Cerebellar nuclear complex (tissue), 1 donor: ENCODE results near the gene MTG1.
A peak's percentile ranks its signal among the peaks of the same experiment; 100 is the strongest.

Source experiments
- DNase-seq, 2 experiments: peaks; one replicate each; lab custom pipeline; 2025; lab: John Stamatoyannopoulos, UW

The MTG1 gene

GRCh38 chr10:133394064-133394663, at the start of gene MTG1:
Gene MTG1 (plus strand): TSS chr10:133394157. CDS start chr10:133394221, 64 bp downstream.
- peak; percentile 38 to 68 for DNase-seq

- no peak for DNase-seq
Observed at GRCh38 chr10:133344236-133344635, 49.7 kb upstream of the MTG1 start.

- DNase-seq = no peak
Observed at GRCh38 chr10:133346413-133346812, 47.5 kb upstream of the MTG1 start.

- DNase-seq = no peak
Observed at GRCh38 chr10:133347710-133348517, 46.0 kb upstream of the MTG1 start.

- no peak for DNase-seq
Observed at GRCh38 chr10:133349160-133349568, 44.8 kb upstream of the MTG1 start.

- no peak for DNase-seq
Observed at GRCh38 chr10:133349577-133350011, 44.4 kb upstream of the MTG1 start.

- DNase-seq = no peak
Observed at GRCh38 chr10:133350283-133350949, 43.5 kb upstream of the MTG1 start.

GRCh38 chr10:133350950-133351329, 43.0 kb upstream of the MTG1 start:
- no peak for DNase-seq

- no peak for DNase-seq
Observed at GRCh38 chr10:133351408-133352318, 42.3 kb upstream of the MTG1 start.

GRCh38 chr10:133353202-133353959, 40.6 kb upstream of the MTG1 start:
- DNase-seq = no peak

GRCh38 chr10:133353988-133354605, 39.9 kb upstream of the MTG1 start:
- no peak for DNase-seq

- DNase-seq = no peak
Observed at GRCh38 chr10:133354672-133355240, 39.2 kb upstream of the MTG1 start.

- no peak for DNase-seq
Observed at GRCh38 chr10:133355266-133355665, 38.7 kb upstream of the MTG1 start.

- no peak for DNase-seq
Observed at GRCh38 chr10:133355991-133356390, 38.0 kb upstream of the MTG1 start.

- no peak for DNase-seq
Observed at GRCh38 chr10:133356549-133357284, 37.2 kb upstream of the MTG1 start.

GRCh38 chr10:133357285-133358161, 36.4 kb upstream of the MTG1 start, which contains the start of gene FUOM:
Gene FUOM (minus strand): TSS chr10:133358019. CDS start chr10:133358007, 12 bp downstream.
- DNase-seq = no peak

GRCh38 chr10:133358162-133358924, 35.6 kb upstream of the MTG1 start:
- no peak for DNase-seq

GRCh38 chr10:133358925-133359310, 35.0 kb upstream of the MTG1 start:
- no peak for DNase-seq
